Esophagus squamous epithelium (tissue), 5 donors: ENCODE data around the gene RYR3. TPM values are rescaled to one million over a fixed set of nuclear protein-coding genes. Genes with fewer than 3 reads are reported as not detected.

ENCODE experiments used
- DNase-seq: peaks from one replicate; lab custom pipeline; 2025; lab: John Stamatoyannopoulos, UW
- H3K27ac ChIP-seq, 4 donors: fragments of 200-600 bp; sonication (generic); one replicate each; pipeline ENCODE4 v1.5.1; 2016 to 2019; ENCODE audit warnings: mild to moderate bottlenecking in 1 of 4
- H3K27me3 ChIP-seq, 4 donors: fragments of 200-600 bp; sonication (generic); 1 replicate in 3 of 4; 2 replicates in 1 of 4; pipeline versions ENCODE4 v1.5.1 to v1.6.0; 2017 to 2021; ENCODE audit warnings: antibody characterized with exemption in 1 of 4
- H3K36me3 ChIP-seq, 3 donors: fragments of 200-600 bp; sonication (generic); one replicate each; pipeline ENCODE4 v1.5.1; 2016 to 2019
- H3K4me1 ChIP-seq, 3 donors: fragments of 200-600 bp; sonication (generic); one replicate each; pipeline ENCODE4 v1.5.1; 2017 to 2019
- H3K4me3 ChIP-seq, 4 donors: fragments of 200-600 bp; sonication (generic); 1 replicate in 3 of 4; 2 replicates in 1 of 4; pipeline ENCODE4 v1.5.1; 2016 to 2019; ENCODE audit warnings: mild to moderate bottlenecking in 2 of 4, moderate library complexity in 1 of 4
- H3K9me3 ChIP-seq, 3 donors: fragments of 200-600 bp; sonication (generic); one replicate each; pipeline ENCODE4 v1.5.1; 2016 to 2019
- CTCF ChIP-seq, 6 experiments: fragments of 450-650 bp in 4 of 6; fragments of 200-600 bp in 2 of 6; sonication (generic) in 2 of 6; IDR thresholded peaks; one replicate each; pipeline ENCODE4 v1.5.1; 2016 to 2019; ENCODE audit warnings: antibody characterized with exemption in 6 of 6, mild to moderate bottlenecking in 4 of 6, moderate library complexity in 4 of 6
- POLR2A ChIP-seq, 4 donors: fragments of 450-650 bp; IDR thresholded peaks; one replicate each; pipeline ENCODE4 v1.6.1; 2017; ENCODE audit warnings: antibody characterized with exemption in 4 of 4, mild to moderate bottlenecking in 4 of 4, moderate library complexity in 3 of 4
- WGBS, 2 donors: methylation state at CpG; one replicate each; pipeline ENCODE4 v1.1.5; 2018; 5-methylcytosine and 5-hydroxymethylcytosine counted together
- intact Hi-C: fragments of 100-400 bp; cut with DNase I; formaldehyde crosslinking; loops from one replicate; pipeline ENCODE4 v1.15.0; 2022
- total RNA-seq, 4 donors: library from RNA; depleted of rRNA; stranded (reverse); fragments of >200 nt; gene quantifications; one replicate each; pipeline ENCODE4 v1.1.0, GENCODE V29; 2016
- donor health status: DM: yes; HTN: yes; CAD: no.

Gene RYR3
- total RNA-seq, 4 donors from 2014 or later, result 0.15 to 4.2 (median 0.43) TPM

- intact Hi-C loops, result no loop called here
- WGBS, 2 donors, result 61 to 72% methylated on average over 2 to 4 of the region's 4 CpGs
- Histone ChIP-seq H3K27me3 (no peaks in the 10 kb centered on the region), H3K4me3 (no peak overlapping the region), H3K9me3 (no peaks in the 10 kb centered on the region), H3K4me1 (no peaks in the 10 kb centered on the region), H3K27ac (no peak overlapping the region), H3K36me3 (no peaks in the 10 kb centered on the region)
- no peak for TF ChIP-seq POLR2A (IDR thresholded peaks at IDR 0.05)
- no peak for TF ChIP-seq CTCF (IDR thresholded peaks at IDR 0.05)
- no peak for DNase-seq
Observed at GRCh38 chr15:33553157-33553556, 242.4 kb downstream of the RYR3 start.

GRCh38 chr15:33559207-33559890 lies 248.6 kb downstream of the RYR3 start:
- Histone ChIP-seq H3K9me3 (no peaks in the 10 kb centered on the region), H3K4me1 (no peaks in the 10 kb centered on the region), H3K36me3 (no peaks in the 10 kb centered on the region), H3K27me3 (no peaks in the 10 kb centered on the region), H3K4me3 (no peak overlapping the region), H3K27ac (no peak overlapping the region)
- 30 to 34% methylated on average over 3 of the region's 3 CpGs for WGBS, 2 donors
- DNase-seq, result no peak
- TF ChIP-seq CTCF (IDR thresholded peaks at IDR 0.05) (no peak), POLR2A (IDR thresholded peaks at IDR 0.05) (no peak)
- intact Hi-C loops, result no loop called here

GRCh38 chr15:33561407-33561806 lies 250.6 kb downstream of the RYR3 start:
- Histone ChIP-seq H3K4me1 (no peaks in the 10 kb centered on the region), H3K27me3 (no peaks in the 10 kb centered on the region), H3K4me3 (no peak overlapping the region), H3K27ac (no peak overlapping the region), H3K36me3 (no peaks in the 10 kb centered on the region), H3K9me3 (no peaks in the 10 kb centered on the region)
- no peak for DNase-seq
- no peak for TF ChIP-seq CTCF (IDR thresholded peaks at IDR 0.05)
- no peak for TF ChIP-seq POLR2A (IDR thresholded peaks at IDR 0.05)
- intact Hi-C loops, result no loop called here
- WGBS, 2 donors, result 46 to 57% methylated on average over 3 of the region's 3 CpGs

GRCh38 chr15:33561967-33562366 lies 251.2 kb downstream of the RYR3 start:
- no peak overlapping the region for H3K4me3 ChIP-seq
- no peak for TF ChIP-seq CTCF (IDR thresholded peaks at IDR 0.05)
- no peak for TF ChIP-seq POLR2A (IDR thresholded peaks at IDR 0.05)
- H3K36me3 ChIP-seq, result no peaks in the 10 kb centered on the region
- DNase-seq, result no peak
- no peaks in the 10 kb centered on the region for H3K27me3 ChIP-seq
- intact Hi-C loops, result no loop called here
- no peak overlapping the region for H3K27ac ChIP-seq
- H3K4me1 ChIP-seq, result no peaks in the 10 kb centered on the region
- no peaks in the 10 kb centered on the region for H3K9me3 ChIP-seq
- 82 to 85% methylated on average over 5 of the region's 5 CpGs for WGBS, 2 donors

- H3K9me3 ChIP-seq, result no peaks in the 10 kb centered on the region
- H3K27ac ChIP-seq, result no peak overlapping the region
- no peak for DNase-seq
- no peaks in the 10 kb centered on the region for H3K36me3 ChIP-seq
- intact Hi-C loops, result no loop called here
- no peak overlapping the region for H3K4me3 ChIP-seq
- no peaks in the 10 kb centered on the region for H3K27me3 ChIP-seq
- 30 to 48% methylated on average over 3 of the region's 3 CpGs for WGBS, 2 donors
- no peak for TF ChIP-seq CTCF (IDR thresholded peaks at IDR 0.05)
- TF ChIP-seq POLR2A (IDR thresholded peaks at IDR 0.05), result no peak
- no peaks in the 10 kb centered on the region for H3K4me1 ChIP-seq
Observed at GRCh38 chr15:33565094-33565493, 254.3 kb downstream of the RYR3 start.
